GM12864 (cell line): ENCODE data around the gene ADGRG4.

Source experiments
- DNase-seq: peaks from one replicate; pipeline ENCODE4 v3.0.0-alpha.2; 2011; ENCODE audit warnings: low read depth
- H3K4me3 ChIP-seq: 2 replicates; pipeline ENCODE4 v1.5.1; 2011; ENCODE audit warnings: mild to moderate bottlenecking, low read depth, low read length, control low read depth
- TF ChIP-seq, protein P1 (sequence below): IDR thresholded peaks from 2 replicates; pipeline ENCODE4 v1.5.1; 2011; ENCODE audit warnings: low read depth, mild to moderate bottlenecking, moderate library complexity, low read length, control low read depth, inconsistent platforms; ENCODE audit errors: missing control alignments

ADGRG4 gene

GRCh38 chrX:136303041-136303440 lies 2.3 kb downstream of the ADGRG4 start:
- H3K4me3 ChIP-seq = no peak overlapping the region
- TF ChIP-seq, protein P1, sequence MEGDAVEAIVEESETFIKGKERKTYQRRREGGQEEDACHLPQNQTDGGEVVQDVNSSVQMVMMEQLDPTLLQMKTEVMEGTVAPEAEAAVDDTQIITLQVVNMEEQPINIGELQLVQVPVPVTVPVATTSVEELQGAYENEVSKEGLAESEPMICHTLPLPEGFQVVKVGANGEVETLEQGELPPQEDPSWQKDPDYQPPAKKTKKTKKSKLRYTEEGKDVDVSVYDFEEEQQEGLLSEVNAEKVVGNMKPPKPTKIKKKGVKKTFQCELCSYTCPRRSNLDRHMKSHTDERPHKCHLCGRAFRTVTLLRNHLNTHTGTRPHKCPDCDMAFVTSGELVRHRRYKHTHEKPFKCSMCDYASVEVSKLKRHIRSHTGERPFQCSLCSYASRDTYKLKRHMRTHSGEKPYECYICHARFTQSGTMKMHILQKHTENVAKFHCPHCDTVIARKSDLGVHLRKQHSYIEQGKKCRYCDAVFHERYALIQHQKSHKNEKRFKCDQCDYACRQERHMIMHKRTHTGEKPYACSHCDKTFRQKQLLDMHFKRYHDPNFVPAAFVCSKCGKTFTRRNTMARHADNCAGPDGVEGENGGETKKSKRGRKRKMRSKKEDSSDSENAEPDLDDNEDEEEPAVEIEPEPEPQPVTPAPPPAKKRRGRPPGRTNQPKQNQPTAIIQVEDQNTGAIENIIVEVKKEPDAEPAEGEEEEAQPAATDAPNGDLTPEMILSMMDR = no peak
- no peak for DNase-seq

- no peak overlapping the region for H3K4me3 ChIP-seq
- no peak for DNase-seq
- TF ChIP-seq, protein P1 = no peak
Observed at GRCh38 chrX:136304493-136304892, 3.7 kb downstream of the ADGRG4 start.

- no peak overlapping the region for H3K4me3 ChIP-seq
- no peak for DNase-seq
- TF ChIP-seq, protein P1 = no peak
Observed at GRCh38 chrX:136306182-136306581, 5.4 kb downstream of the ADGRG4 start.

DNA sequence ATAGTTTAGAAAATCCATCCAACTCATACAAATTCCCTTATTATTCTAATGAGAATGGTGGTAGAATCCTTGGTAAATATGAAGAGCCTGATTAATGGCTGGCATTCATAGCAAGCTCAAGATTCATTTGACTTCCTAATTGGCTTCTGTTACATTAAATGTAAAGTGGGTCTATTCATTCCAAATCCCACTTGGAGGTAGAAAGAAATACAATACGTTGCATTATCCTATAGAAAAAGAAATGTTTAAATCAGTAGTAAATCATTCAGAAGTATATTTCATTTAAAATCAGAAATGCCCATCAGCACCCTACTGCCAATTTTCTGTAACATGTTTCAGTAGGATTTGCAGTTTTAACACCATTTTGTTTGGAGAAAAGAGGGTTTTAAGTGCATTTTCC lies 6.7 kb downstream of the ADGRG4 start:
- TF ChIP-seq, protein P1 = no peak
- H3K4me3 ChIP-seq = no peak overlapping the region
- no peak for DNase-seq

DNA sequence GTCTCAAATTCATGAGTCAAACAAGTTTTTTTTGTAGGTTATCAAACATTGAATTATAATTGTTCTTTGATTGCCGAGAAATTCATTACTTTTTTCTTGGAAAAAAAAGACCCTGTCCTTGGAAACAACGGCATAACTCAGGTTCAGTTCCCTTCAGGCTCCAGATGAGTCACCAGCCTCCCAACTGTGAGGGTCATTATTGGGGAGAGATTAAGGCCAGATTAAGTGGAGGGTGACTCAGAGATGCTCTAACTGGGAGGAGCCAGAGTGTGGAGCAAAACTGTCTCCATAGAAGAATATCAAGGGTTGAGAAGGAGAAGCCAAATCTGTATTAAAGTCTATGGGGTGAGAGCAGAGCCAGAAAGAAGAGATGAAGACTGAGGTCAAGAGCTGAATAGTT lies 9.6 kb downstream of the ADGRG4 start:
- H3K4me3 ChIP-seq = no peak overlapping the region
- DNase-seq = no peak
- TF ChIP-seq, protein P1 = no peak

DNA sequence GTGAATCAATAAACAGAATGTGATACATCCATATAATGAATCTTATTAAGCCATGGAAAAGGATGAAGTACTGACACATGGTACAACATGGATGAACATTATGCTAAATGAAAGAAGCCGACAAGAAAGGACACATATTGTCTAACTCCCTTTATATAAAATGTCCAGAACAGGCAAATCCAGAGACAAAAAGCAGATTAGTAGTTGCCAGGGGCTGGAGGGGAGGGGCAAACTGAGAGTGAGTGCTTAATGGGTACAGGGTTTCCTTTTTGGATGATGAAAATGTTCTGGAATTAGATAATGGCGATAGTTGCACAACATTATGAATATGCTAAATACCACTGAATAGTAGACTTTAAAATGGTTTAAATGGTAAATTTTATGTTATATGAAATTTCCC lies 17.4 kb downstream of the ADGRG4 start:
- TF ChIP-seq, protein P1 = no peak
- no peak overlapping the region for H3K4me3 ChIP-seq

DNA sequence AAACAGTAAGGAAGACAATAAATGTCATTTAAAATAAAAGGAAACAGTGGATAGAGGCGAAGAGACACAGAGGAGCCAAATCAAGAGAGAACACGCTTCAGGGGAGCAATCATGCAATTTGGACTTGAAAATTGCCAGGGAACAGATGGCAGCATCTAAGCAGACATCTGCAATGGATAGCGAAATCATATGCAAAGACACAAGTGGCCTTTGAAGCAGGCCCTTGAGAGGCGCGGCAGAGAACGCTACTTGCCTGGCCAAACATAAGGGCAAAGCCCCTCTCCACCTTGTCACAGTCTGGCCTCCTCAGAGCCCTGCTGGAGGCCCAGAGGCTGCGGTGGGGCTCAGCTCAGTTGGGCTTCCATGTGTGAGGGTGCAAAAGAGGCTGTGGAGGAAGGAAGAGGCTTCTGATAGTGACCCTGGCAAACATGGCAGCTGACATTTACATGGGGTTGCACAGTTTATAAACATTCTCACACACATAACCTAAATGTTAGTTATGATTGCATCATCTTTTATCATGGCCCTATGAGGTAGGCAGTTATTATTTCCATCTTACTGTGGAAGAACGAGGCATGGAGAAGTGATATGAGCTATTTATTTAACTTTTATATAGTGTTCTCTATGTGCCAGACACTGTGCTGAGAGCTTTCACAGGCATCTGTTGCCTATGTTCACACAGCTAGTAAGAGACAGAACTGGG lies 18.3 kb downstream of the ADGRG4 start:
- DNase-seq = no peak
- no peak overlapping the region for H3K4me3 ChIP-seq
- TF ChIP-seq, protein P1 = no peak

More for the DNA sequence above, 17.4 kb downstream of the ADGRG4 start:
- no peak for DNase-seq
